GM19043 (cell line): ENCODE measurements around the gene STAP2.

Experiments
- ATAC-seq: cut with Tn5 transposase; IDR thresholded peaks from one replicate; pipeline ENCODE4 v1.9.1; 2021; ENCODE audit warnings: low read depth; ENCODE audit not compliant: unreplicated experiment

The STAP2 gene

GRCh38 chr19:4338441-4339355 lies at the start of gene STAP2:
STAP2 (minus strand) TSS chr19:4338827; CDS start chr19:4338753, 74 bp downstream.
- ATAC-seq: no peak

DNA sequence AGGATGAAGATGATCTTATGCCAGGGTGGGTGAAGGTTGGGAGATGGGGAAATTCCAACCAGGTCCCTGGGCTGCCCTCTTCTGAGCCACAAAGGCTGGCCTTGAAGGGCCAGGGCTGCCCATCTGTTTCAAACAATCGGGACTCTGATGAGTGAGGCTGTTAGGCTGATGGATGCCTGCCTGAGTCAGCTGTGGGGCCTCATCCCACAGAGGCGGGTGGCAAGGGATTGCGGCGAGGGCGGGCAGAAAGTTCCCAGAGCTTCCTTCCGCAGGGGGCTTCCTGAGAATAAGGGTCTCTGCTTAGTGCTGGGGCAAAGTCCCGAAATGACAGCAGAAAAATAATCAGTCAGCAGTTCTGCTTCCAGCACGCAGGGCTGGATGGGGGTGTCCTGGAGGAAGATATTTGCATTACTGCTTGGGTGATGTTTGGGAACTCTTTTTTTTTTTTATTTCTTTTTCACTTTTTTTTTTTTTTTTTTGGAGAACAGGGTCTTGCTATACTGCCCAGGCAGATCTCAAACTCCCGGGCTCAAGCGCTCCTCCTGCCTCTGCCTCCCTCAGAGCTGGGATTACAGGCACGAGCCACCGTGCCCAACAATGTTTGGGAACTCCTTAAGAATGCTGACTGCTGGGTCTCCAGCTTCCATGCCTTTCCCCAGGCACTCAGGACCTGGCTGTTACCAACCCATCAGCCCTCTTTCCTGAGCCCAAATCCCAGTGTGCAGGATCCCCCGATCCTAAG lies 47.6 kb upstream of the STAP2 start:
- ATAC-seq: no peak

DNA sequence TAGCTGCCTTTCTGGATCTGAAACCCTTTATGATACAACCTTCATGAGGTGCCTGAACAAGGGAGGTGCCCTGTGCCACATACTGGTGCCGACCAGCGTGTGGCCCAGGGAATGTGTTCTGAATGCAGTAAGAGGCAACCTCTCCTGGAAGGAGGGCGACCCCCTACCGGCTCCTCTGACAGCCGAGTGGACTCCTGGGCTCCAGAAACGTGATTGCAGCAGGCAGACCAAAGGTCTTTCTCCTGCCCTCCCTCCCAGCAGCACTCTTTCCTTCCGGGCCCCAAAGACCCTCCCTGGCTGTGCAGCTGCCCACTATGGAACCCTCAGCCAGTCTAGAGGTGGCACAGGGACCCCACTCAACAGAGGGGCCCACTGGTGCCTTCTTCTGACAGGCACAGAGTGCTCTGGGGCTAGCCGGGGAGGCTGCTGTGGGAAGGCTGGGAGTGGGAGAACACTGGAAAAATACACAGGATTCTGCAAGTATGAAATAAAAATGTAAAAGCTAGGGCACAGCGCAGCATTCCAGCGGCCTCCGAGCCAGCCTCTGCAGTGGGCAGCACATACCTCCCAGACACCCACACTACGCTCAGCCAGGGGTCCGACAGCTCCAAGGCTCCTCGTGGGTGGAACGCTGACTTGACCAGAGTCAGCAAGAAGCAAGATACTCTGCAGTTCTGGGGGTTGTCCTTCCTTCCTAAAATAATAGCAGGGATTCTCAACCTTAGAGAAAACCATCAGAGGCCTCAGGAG lies 46.8 kb upstream of the STAP2 start:
- no peak for ATAC-seq

DNA sequence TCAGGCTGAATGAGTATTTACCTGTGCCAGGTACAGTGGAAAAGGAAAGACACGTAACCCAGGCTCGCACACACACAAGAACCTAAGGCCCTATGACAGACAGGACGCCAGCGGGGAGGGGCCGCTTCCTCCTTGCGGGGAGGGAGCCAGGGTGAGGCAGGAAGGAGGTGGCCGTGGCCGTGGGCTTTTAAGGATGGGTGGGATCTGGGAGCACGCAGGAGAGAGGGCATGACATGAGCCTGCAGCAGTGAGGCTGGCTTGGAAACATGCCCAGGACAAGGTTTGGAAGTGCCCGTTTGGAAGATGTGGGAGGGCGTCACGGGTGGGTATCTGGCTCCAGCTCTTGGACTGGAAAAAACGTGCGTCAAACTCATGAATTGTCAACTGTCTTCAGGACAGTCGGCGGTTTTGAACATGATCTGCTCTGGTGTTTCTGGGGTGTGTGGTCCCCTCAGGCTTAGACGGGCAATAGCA lies 41.7 kb upstream of the STAP2 start:
- ATAC-seq: no peak

- no peak for ATAC-seq
These were observed 41.0 kb upstream of the STAP2 start for GRCh38 chr19:4379383-4380253.

DNA sequence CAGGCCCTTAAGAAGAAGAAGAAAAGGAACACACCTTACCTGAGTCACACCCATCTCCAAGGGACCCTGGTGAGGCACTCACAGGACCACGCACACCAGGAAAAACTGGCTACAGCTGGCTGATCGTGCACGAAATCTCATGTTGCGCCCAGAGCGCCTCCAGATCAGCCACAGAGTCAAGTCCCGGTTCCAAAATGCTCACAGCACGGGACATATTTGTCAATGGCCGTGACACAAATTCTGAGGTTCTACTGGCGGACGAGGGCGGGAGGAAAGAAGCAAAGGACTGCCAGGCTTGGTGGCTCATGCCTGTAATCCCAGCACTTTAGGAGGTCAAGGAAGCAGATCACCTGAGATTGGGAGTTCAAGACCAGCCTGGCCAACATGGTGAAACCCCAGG lies 40.3 kb upstream of the STAP2 start:
- ATAC-seq: no peak

- ATAC-seq: no peak
These were observed 38.6 kb upstream of the STAP2 start for GRCh38 chr19:4376991-4377781.

DNA sequence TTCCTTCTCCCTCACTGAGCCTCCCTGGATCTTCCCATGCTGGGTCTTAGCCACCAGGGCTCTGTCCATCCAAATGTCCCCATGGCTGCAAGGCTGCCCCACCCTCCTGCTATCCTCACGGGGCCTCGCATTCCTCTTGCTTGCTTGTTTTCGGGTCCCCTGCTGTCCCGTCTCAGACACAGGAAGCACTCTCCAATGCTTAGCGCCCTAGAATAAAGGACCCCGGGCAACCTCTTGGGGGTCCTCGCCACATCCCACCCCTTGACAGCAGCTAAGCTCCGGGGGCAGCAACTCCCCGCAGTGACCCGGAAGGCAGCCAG lies 38.0 kb upstream of the STAP2 start:
- no peak for ATAC-seq

DNA sequence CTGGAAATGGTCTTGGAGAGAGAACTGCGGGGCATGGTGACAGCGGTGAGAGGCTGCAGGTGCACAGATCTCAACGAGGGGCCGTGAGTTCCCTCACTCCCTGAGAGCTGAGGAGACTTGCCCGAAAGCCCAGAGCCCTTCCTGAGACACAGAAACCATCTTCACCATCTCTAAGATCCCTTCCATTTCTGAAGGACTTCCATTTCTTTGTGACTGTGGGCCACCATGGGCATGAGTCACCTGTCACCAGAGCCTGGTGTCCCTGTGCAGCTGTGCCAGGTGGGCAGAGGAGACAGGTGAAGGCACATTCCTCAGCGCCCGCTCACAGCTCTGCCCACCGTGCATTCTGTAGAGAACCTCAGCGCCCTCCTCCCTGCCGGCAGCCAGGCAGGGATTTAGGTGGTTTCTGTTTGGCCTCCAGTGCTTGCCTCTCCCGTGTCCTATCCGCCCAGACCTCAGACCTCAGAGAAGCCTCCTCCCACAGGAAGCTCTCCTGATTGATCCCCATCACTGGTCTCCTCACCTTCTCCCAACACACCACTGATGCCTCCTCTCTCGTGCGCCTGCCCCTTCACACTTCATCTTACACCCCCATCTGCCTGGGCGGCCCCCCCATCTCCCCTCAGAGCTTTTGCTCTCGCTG lies 37.5 kb upstream of the STAP2 start:
- no peak for ATAC-seq

DNA sequence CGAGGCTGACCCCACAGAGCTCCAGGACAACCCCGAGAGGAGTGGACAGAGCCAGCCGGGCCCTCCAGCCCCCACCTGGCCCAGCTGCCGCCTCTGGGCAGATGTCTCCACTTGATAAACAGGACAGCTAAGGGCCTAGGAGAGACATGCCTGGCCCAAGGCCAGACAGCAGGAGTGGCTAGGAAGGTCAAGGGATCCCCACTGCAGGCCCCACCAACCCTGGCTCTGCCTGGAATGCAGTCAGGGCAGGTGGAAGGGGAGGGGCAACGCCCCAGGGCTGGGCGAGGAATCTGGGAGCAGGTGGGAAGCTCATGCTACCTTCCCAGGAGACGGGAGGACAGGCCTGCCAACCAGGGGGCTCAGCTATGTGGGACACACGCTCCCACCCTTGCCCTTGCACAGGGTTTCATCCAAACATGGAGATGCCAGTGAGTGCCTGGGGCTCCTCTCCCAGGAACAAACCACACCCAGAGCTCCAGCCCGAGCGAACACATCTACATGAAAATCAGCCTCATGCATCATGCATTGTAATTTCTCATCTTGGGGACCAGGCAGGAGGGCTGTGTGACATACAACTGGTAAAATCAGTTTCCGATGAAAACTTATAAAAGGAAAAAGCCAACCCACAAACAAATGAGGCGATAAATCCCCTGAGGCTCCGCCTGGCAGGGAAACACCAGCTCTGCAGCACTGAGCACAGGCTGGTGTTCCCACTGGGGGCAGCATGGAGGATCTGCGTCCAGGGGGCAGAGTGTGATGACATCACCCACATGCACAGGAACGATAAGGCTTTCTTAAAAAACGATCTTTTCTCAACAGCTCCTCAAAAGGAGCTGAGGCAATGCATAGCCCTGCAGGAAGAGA lies 36.8 kb upstream of the STAP2 start:
- no peak for ATAC-seq

GRCh38 chr19:4374498-4375163 lies 36.0 kb upstream of the STAP2 start:
- no peak for ATAC-seq

DNA sequence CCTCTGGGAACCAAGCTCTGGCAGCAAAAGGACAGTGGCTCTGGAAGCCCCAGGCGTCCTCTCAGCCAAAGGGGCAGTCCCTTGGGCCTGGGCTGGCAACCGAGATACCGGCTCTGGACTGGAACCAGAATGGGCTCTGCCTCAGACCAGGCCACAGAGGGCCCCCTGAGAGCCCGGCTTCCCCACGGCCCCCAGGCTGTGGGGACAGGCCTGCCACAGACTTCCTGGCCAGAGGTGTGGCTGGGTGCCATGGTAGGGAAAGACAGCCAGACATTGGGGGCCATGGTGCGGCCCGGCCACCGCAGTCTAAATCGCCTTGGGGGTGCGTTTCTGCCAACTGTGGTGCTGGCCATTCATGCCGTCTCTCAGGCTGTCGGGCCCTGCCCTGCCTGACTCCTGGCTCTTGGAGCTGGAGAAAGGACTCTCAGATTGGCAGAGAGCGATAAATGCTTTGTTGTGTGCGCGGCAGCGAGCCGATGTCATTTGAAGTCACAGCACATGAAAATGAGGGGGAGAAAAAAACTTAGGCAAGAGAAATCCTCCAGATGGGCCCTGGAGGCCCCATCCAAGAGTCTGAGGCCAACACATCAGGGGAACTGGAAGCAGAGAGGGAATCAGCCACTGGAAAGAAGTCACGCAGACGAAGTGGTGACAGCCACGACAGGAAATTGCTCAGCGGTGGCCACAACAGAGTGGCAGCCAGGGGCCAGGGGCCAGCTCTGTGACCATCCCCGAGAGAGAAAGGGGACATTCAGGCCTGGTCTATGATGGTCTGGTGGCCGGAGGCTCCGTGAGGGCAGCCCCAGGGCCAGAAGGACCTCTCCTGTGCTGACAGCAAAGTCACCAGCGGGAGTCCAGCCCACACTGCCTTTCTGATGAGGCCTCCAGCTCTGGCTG lies 35.2 kb upstream of the STAP2 start:
- ATAC-seq: no peak

GRCh38 chr19:4373013-4373367 lies 34.4 kb upstream of the STAP2 start:
- no peak for ATAC-seq

- ATAC-seq: no peak
These were observed 33.8 kb upstream of the STAP2 start for GRCh38 chr19:4372165-4373012.

DNA sequence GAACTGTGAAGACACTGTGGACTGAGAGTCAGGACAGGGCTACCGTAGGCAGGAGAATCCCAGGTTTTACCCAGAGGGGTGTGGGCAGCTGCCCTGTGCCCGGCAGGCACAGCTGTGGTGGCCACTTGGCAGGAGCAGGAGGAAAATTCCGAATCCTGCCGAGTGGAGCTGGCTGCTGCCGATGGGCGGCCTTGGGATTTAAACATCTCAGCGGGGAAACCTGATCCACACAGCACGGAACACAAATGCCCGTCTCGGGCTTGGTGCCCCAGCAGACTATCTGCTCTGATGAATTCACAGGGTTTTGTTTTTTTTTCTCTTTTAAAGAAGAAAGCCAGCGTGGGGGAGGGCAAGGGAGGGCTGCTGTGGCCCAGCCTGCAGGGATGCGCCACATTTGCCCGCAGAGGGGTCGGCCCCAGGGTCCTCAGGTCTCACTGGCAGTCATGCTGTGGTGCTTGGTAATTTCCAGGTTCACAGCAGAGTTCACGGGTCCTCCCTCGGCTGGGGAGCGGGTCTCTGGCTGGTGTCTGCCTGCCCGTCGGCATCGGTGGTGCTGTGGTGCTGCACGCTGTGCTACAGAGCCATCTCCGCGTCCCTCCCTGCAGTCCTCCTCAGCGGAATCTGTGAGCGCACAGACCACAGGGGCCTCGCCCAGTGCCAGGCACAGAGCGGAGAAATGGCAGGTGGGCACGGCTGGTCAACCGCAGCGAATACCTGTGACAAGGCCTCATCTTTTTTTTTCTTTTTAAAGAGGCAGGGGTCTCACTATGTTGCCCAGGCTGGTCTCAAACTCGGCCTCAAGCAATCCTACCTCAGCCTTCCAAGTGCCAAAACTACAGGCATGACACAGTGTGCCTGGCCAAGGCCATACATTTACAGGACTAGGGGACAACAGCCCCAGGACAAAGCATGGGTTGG lies 32.9 kb upstream of the STAP2 start:
- no peak for ATAC-seq
